HFF-Myc (cell line): Measurements from ENCODE around the gene INTS11.

Experiments
- DNase-seq: peaks from one replicate; pipeline ENCODE4 v3.0.0-alpha.2; 2011; ENCODE audit warnings: low read depth; ENCODE audit errors: extremely low read depth
- H3K4me3 ChIP-seq: replicated peaks from 2 replicates; pipeline ENCODE4 v1.5.1; 2011; ENCODE audit warnings: low read depth, mild to moderate bottlenecking, control low read depth, low read length
- CTCF ChIP-seq: IDR thresholded peaks from 2 replicates; pipeline ENCODE4 v1.5.1; 2012; ENCODE audit warnings: mild to moderate bottlenecking, low read depth, low read length, control low read depth; ENCODE audit errors: missing control alignments

The INTS11 gene

GRCh38 chr1:1332774-1333480, 8.5 kb upstream of the INTS11 start:
- TF ChIP-seq CTCF = no peak
- no peak overlapping the region for H3K4me3 ChIP-seq
- DNase-seq = no peak

GRCh38 chr1:1332031-1332755, 7.7 kb upstream of the INTS11 start:
- no peak for DNase-seq
- no peak overlapping the region for H3K4me3 ChIP-seq
- no peak for TF ChIP-seq CTCF

- H3K4me3 ChIP-seq = no peak within 1 kb of the TSS
- no peak for TF ChIP-seq CTCF
- DNase-seq = no peak
These were observed 6.9 kb upstream of the INTS11 start, which contains the start of gene TAS1R3 for GRCh38 chr1:1331068-1331965. Gene TAS1R3 (plus strand): TSS chr1:1331280. CDS start chr1:1331346, 66 bp downstream.

GRCh38 chr1:1330366-1331067, 6.1 kb upstream of the INTS11 start:
- DNase-seq = no peak
- TF ChIP-seq CTCF = no peak
- H3K4me3 ChIP-seq = no peak overlapping the region

- no peak overlapping the region for H3K4me3 ChIP-seq
- no peak for TF ChIP-seq CTCF
- DNase-seq = no peak
These were observed 5.1 kb upstream of the INTS11 start for GRCh38 chr1:1329304-1330210.
